Liver (tissue), 9 donors: ENCODE data around the gene INPP5A. TPM values are rescaled to one million over a fixed set of nuclear protein-coding genes. Genes with fewer than 3 reads are reported as not detected.
"Not testable (repeated sequence)": the region's sequence is repeated elsewhere in the genome, so short reads cannot be mapped to it uniquely, and the experiment has no call there.

Experiments
- DNase-seq: peaks from one replicate; pipeline ENCODE4 v3.0.0-alpha.2; 2017; ENCODE audit warnings: low spot score
- H3K27ac ChIP-seq, 2 donors: one replicate each; pipeline ENCODE4 v1.7.0; 2013; ENCODE audit warnings: inconsistent platforms in 2 of 2, low read length in 2 of 2, control low read depth in 1 of 2, low read depth in 1 of 2, mild to moderate bottlenecking in 1 of 2
- H3K27me3 ChIP-seq, 4 donors: one replicate each; pipeline versions ENCODE4 v1.6.1 to v1.7.0; 2013; ENCODE audit warnings: low read length in 3 of 4, inconsistent platforms in 1 of 4, mild to moderate bottlenecking in 1 of 4, moderate library complexity in 1 of 4; ENCODE audit not compliant: control insufficient read depth in 4 of 4, insufficient read depth in 4 of 4
- H3K36me3 ChIP-seq, 4 donors: one replicate each; pipeline versions ENCODE4 v1.6.1 to v1.7.0; 2013; ENCODE audit warnings: low read length in 3 of 4, mild to moderate bottlenecking in 3 of 4, low read depth in 1 of 4, moderate library complexity in 1 of 4; ENCODE audit not compliant: control insufficient read depth in 4 of 4, insufficient read depth in 3 of 4
- H3K4me1 ChIP-seq, 4 donors: one replicate each; pipeline versions ENCODE4 v1.6.1 to v1.7.0; 2013; ENCODE audit warnings: low read length in 3 of 4, mild to moderate bottlenecking in 3 of 4, moderate library complexity in 1 of 4; ENCODE audit not compliant: control insufficient read depth in 4 of 4, insufficient read depth in 4 of 4
- H3K4me3 ChIP-seq, 3 donors: one replicate each; pipeline versions ENCODE4 v1.6.1 to v1.7.0; 2013; ENCODE audit warnings: low read length in 3 of 3, control low read depth in 1 of 3, low read depth in 1 of 3, mild to moderate bottlenecking in 1 of 3
- H3K9ac ChIP-seq, 2 donors: one replicate each; pipeline ENCODE4 v1.7.0; 2013; ENCODE audit warnings: low read length in 2 of 2, mild to moderate bottlenecking in 2 of 2, moderate library complexity in 2 of 2, control low read depth in 1 of 2, low read depth in 1 of 2
- H3K9me3 ChIP-seq, 4 donors: one replicate each; pipeline versions ENCODE4 v1.6.1 to v1.7.0; 2013; ENCODE audit warnings: low read length in 3 of 4; ENCODE audit not compliant: control insufficient read depth in 4 of 4
- EGR1 ChIP-seq, 2 donors: IDR thresholded peaks; 2 replicates each; pipeline ENCODE4 v1.6.1; 2016 to 2018; ENCODE audit warnings: antibody characterized with exemption in 2 of 2, low read depth in 2 of 2
- GABPA ChIP-seq, 2 donors: IDR thresholded peaks in 1 of 2; conservative IDR thresholded peaks in 1 of 2; 2 replicates each; pipeline ENCODE4 v1.6.1; 2016; ENCODE audit warnings: antibody characterized with exemption in 2 of 2, mild to moderate bottlenecking in 1 of 2, moderate library complexity in 1 of 2
- HNF4A ChIP-seq, 2 donors: conservative IDR thresholded peaks; 2 replicates each; pipeline ENCODE4 v1.6.1; 2016; ENCODE audit warnings: antibody characterized with exemption in 2 of 2, mild to moderate bottlenecking in 2 of 2
- HNF4G ChIP-seq: IDR thresholded peaks from 2 replicates; pipeline ENCODE4 v1.6.1; 2016; ENCODE audit warnings: antibody characterized with exemption
- MAX ChIP-seq: IDR thresholded peaks from 2 replicates; pipeline ENCODE4 v1.6.1; 2016; ENCODE audit warnings: antibody characterized with exemption
- NR2F2 ChIP-seq: IDR thresholded peaks from 2 replicates; pipeline ENCODE4 v1.6.1; 2016; ENCODE audit warnings: antibody characterized with exemption
- RXRA ChIP-seq, 2 donors: IDR thresholded peaks; 2 replicates each; pipeline ENCODE4 v1.6.1; 2017 to 2018; ENCODE audit warnings: antibody characterized with exemption in 2 of 2, mild to moderate bottlenecking in 1 of 2
- SP1 ChIP-seq: IDR thresholded peaks from 2 replicates; pipeline ENCODE4 v1.6.1; 2018; ENCODE audit warnings: antibody characterized with exemption, mild to moderate bottlenecking
- TAF1 ChIP-seq: conservative IDR thresholded peaks from 2 replicates; pipeline ENCODE4 v1.6.1; 2016; ENCODE audit warnings: antibody characterized with exemption, mild to moderate bottlenecking
- YY1 ChIP-seq: IDR thresholded peaks from 2 replicates; pipeline ENCODE4 v1.6.1; 2016; ENCODE audit warnings: antibody characterized with exemption, mild to moderate bottlenecking
- ZBTB33 ChIP-seq: IDR thresholded peaks from 2 replicates; pipeline ENCODE4 v1.6.1; 2016; ENCODE audit warnings: antibody characterized with exemption
- WGBS: extraction: QIAGEN DNeasy Blood & Tissue Kit; methylation state at CpG from one replicate; pipeline ENCODE4 v1.1.7; 2013; 5-methylcytosine and 5-hydroxymethylcytosine counted together
- polyA plus RNA-seq, 2 donors: library from polyadenylated mRNA; stranded (reverse) in 1 of 2; unstranded in 1 of 2; fragments of 200-250 nt in 1 of 2; fragments of >200 nt in 1 of 2; fragmentation: Nextera tagmentation in 1 of 2; extraction: Ambion mirVana in 1 of 2; gene quantifications; one replicate each; pipeline versions ENCODE4 v1.2.1 to v1.2.3, GENCODE V29; 2013 to 2015
- total RNA-seq, 2 donors: library from RNA; depleted of rRNA; stranded (reverse); fragments of >200 nt; gene quantifications; one replicate each; pipeline ENCODE4 v1.2.3, GENCODE V29; 2014
- donor health status: healthy.
- donor health status: healthy.
- donor health status: healthy.
- donor health status: healthy.
- donor health status: healthy.

INPP5A gene
- total and polyA plus RNA-seq, 4 donors: 4.3 to 26.5 (median 10.9) TPM

DNA sequence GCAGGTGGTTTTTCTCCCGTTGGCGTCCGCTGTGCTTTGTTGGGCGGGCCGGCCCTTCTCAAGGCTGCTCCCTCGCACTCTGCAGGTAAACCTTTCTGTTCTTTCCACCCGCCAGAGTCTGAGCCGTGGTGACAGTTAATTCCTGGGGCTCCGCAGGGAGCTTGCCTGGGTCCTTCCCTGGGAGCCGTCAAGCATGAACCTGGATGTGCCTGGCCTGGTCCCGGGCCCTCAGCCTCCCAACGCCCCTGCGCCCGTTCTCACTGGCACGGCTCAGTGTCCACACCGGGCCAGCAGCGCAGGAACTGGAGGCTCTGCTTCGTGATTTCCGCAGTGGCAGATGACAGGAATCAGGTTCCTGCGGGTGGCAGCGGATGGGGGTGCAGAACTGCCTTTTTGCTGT lies 259.3 kb downstream of the INPP5A start:
- no peak for DNase-seq
- H3K36me3 ChIP-seq: no peaks in the 10 kb centered on the region
- peaks cover 0 to 3% (median 0%) of the 10 kb centered on the region in 4 donors for H3K27me3 ChIP-seq
- TF ChIP-seq TAF1 (no peak), HNF4G (no peak), SP1 (no peak), ZBTB33 (no peak)
- H3K4me3 ChIP-seq: no peak overlapping the region
- no peak overlapping the region for H3K9ac ChIP-seq
- WGBS: 77% methylated on average over 21 of the region's 21 CpGs
- no peaks in the 10 kb centered on the region for H3K4me1 ChIP-seq
- no peak overlapping the region for H3K27ac ChIP-seq
- H3K9me3 ChIP-seq: peaks cover 0 to 2% (median 0%) of the 10 kb centered on the region in 4 donors

DNA sequence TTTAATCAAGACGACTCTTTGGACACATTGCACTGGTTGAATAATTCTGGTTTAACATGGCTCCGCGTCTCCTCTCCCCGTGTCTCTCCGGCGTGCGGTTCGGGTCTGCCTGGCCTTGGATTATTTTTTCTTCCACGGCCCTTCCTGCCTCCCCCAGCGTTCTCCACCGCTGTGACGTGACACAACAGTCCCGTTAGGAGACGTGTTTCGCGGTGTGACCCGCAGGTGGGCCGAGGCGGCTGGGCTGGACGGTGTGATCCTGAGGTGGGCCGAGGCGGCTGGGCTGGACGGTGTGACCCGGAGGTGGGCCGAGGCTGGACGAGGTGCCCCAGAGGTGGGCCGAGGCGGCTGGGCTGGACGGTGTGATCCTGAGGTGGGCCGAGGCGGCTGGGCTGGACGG lies 260.4 kb downstream of the INPP5A start:
- 90% methylated on average over 32 of the region's 32 CpGs for WGBS
- H3K4me1 ChIP-seq, DNase-seq: not testable (repeated sequence)

GRCh38 chr10:132798403-132798802 lies 260.8 kb downstream of the INPP5A start:
- 88% methylated on average over 21 of the region's 21 CpGs for WGBS
- TF ChIP-seq EGR1 (IDR thresholded peaks at IDR 0.05; ENCODE audit: low read depth in 2 of 2) (no peak), RXRA (IDR thresholded peaks at IDR 0.05) (no peak), ZBTB33 (no peak), NR2F2 (no peak), YY1 (no peak), MAX (no peak), SP1 (no peak), GABPA (IDR thresholded peaks at IDR 0.05 in 1 of 2, conservative IDR thresholded peaks at IDR 0.05 in 1 of 2) (no peak), HNF4A (conservative IDR thresholded peaks at IDR 0.05) (no peak)
- Histone ChIP-seq H3K4me3 (no peak overlapping the region), H3K9me3 (peaks cover 0 to 5% (median 1%) of the 10 kb centered on the region in 4 donors), H3K9ac (no peak overlapping the region), H3K4me1 (no peaks in the 10 kb centered on the region), H3K27me3 (peaks cover 0 to 3% (median 0%) of the 10 kb centered on the region in 4 donors), H3K27ac (no peak overlapping the region), H3K36me3 (no peaks in the 10 kb centered on the region)
- DNase-seq: no peak

More for the DNA sequence above, 260.4 kb downstream of the INPP5A start:
- H3K4me3 ChIP-seq, H3K27me3 ChIP-seq, H3K36me3 ChIP-seq, H3K9ac ChIP-seq, H3K9me3 ChIP-seq, H3K27ac ChIP-seq: not testable (repeated sequence)
